ENCODE data around the gene PDZD4.

The PDZD4 gene

GRCh38 chrX:153805436-153805835, 24.9 kb downstream of the PDZD4 start:
- DNase-seq, result no peak

DNA sequence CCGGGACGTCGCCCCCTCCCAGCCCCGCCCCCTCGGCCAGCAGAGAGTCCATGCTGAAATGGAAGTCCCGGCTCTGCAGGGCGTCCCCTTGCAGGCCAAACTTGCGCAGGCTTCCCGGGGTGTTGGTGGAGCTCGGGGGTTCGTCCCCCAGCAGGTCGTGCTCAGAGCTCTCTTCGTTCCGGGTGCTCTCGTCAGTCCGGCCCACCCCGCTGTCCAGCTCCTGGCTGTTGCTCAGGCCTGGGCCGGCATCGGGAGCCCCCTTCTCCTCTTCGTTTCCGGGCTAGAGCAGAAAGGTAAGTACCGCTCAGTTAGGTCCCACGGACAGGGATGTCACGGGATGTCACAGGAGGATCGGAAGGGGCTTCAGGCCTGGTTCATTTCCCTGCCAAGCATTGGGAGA, 25.7 kb downstream of the PDZD4 start:
- DNase-seq, result no peak

- no peak for DNase-seq
These were observed 26.2 kb downstream of the PDZD4 start for GRCh38 chrX:153804100-153804595.

GRCh38 chrX:153803211-153804099, 26.9 kb downstream of the PDZD4 start:
- DNase-seq, result no peak

DNA sequence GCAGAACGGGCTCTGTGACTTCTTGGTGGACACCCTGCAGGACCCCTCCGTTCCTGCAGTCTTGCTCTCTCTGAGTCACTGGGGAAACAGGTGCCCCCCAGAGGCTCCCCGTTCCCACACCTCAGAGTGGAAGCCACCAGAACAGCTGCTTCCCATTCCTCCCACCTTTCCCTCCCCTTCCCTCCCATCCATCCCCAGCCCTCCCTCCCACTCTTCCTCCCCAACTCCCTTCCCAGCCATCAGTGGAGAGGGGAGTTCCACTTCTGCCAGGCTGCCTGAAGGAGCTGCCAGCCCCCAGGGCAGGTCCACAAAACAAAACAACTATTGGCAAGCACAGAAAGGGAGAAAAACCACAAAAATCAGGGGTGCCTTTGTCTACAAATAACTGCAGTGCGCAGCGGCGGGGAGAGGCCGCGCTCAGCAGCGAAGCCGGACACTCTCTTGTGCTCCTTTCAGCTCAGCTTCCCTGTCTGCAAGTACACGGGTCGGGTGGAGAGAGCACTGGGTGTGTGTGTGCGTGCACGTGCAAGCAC, 27.8 kb downstream of the PDZD4 start:
- DNase-seq, result no peak

GRCh38 chrX:153801669-153802068, 28.7 kb downstream of the PDZD4 start:
- no peak for DNase-seq

GRCh38 chrX:153800746-153801145, 29.6 kb downstream of the PDZD4 start:
- no peak for DNase-seq

- no peak for DNase-seq
These were observed 30.1 kb downstream of the PDZD4 start for GRCh38 chrX:153800177-153800722.

DNA sequence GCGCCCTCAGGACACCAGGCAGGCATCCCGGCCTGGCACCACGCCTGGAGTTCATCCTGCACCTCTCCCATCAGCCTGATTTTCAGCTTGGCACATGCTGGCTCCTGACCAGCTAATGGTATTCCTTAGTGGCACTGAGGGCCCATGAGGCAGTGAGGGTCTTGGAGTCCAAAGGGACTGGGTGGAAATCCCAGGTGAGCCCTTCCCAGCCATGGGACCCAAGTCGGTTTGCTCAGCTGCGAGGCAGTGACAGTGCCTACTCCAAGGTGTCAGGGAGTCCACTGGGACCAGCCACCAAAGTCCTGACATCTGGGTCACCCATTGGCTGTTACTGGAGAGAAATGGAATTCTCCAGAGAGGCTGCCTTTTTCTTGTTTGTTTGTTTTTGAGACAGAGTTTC, 31.0 kb downstream of the PDZD4 start:
- no peak for DNase-seq

DNA sequence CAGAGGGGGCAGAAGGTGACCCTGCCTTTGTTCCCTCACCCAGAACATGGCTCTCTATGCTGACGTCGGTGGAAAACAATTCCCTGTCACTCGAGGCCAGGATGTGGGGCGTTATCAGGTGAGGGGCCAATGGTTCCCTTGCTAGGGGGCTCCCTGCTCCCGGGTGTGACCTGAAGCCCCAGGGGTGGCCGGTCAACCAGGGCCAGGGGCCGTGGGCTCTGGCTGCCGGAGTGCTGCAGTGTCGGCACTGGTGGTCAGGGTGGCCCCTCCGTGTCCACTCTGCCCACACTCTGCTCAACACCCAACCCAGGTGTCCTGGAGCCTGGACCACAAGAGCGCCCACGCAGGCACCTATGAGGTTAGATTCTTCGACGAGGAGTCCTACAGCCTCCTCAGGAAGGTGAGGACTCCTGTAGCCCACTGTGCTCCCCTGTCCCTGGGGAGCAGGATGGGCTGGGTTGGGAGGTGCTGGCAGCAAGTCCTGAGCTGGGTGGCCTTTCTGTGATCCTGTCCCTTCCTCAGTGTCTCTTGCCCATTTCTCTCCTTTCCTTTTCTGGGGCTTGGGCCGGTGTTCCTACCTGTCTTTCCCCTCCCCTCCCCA, 32.8 kb downstream of the PDZD4 start:
- no peak for DNase-seq

- DNase-seq, result no peak
These were observed 35.2 kb downstream of the PDZD4 start for GRCh38 chrX:153794897-153795816.

- DNase-seq, result peak; percentile 93
These were observed 36.1 kb downstream of the PDZD4 start, which contains the start of the genes IDH3G and SSR4 for GRCh38 chrX:153794018-153794896. TSS of gene IDH3G (minus strand) at chrX:153794375. CDS start at chrX:153794326, 49 bp downstream. TSS of gene SSR4 (plus strand) at chrX:153794668. CDS start at chrX:153794688, 20 bp downstream.

GRCh38 chrX:153793291-153793690, 37.1 kb downstream of the PDZD4 start:
- no peak for DNase-seq

DNA sequence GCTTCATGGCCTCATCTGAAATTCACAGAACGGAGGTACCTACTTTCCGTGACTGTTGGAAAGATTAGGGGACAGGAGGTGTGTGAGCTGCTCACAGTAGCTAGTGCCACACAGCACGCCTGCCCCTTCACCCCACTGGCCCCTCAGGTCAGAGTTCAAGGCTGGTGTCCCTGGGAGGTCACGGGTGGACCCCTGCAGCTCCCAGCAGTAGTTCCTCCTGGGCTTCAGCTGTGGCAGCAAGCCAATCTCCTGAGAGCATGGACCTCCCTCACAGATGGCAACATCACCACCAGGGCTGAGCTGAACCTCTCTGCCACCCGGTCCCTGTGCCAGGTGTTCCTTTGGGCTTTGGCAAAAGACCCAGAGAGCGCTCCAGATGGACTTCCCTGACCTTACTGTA, 38.0 kb downstream of the PDZD4 start:
- no peak for DNase-seq

DNA sequence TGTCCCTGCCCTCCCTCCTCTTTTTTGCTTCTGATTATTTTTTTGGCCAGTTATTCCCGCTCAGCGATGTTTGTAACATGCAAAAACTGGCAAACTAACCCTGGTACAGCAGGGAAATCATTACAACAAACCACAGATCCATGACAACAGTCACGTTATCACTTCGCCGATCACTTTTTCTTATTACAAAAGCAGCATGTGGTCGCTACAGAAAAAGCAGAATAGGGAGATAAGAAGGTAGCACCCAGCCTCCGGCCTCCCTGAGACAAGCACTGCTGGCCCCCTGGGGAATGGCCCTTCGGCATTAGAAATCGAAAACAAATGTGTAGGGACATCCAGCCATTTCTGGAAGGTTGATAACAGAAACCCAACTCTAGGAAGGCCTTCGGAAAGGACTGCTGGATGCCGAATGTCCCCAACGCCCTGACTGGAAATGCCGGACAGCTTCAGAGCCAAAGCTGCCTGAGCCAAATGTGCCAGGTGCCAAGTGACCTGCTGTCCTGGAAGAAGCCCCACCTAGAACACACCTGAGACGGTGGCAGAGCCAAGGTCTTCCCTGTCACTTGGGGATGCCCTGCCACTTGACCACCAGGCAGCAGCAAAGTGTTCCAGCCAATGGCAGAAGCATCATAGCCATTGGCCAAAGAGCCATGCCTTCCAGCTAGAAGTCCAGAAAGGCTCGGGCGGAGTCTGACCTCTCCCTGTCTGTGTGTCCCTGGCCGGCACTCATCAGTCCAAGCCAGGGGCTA, 39.1 kb downstream of the PDZD4 start:
- DNase-seq, result no peak

DNA sequence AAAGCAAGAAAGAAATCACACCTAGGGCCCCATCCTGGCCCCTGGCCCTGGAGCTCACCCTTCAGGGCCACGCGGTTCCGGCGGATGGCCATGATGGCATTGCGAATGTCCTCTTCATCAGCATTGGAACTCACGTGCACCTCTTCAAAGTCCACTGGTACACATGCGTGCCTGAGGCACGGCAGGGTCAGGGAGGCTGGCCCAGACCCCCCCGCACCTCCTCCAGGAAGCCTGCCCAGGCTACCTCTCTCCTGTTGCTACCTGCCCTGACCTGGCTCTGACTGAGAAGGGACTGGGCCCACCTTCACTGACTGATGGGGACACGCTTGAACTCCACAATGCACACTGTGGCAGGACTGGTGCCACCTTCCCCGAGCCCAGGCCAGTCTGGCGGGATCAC, 40.7 kb downstream of the PDZD4 start:
- DNase-seq, result no peak

DNA sequence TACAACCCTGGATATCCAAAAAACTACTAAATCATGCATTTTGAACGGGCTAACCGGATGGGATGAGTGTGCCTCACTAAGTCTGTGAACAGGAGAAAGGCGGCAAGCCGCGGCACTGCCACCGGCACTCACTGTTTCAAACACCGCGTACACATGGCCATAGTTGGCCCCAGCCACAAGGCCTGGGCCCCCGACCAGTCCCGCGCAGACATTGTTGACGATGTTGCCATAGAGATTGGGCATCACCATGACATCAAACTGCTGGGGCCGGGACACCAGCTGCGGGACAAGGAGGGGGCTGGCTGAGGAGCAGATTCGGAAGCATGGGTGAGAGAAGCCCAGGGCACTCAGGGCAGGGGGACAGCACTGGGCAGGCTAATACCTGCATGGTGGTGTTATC, 43.7 kb downstream of the PDZD4 start:
- no peak for DNase-seq

GRCh38 chrX:153784325-153784967, 45.9 kb downstream of the PDZD4 start:
- DNase-seq, result no peak

DNA sequence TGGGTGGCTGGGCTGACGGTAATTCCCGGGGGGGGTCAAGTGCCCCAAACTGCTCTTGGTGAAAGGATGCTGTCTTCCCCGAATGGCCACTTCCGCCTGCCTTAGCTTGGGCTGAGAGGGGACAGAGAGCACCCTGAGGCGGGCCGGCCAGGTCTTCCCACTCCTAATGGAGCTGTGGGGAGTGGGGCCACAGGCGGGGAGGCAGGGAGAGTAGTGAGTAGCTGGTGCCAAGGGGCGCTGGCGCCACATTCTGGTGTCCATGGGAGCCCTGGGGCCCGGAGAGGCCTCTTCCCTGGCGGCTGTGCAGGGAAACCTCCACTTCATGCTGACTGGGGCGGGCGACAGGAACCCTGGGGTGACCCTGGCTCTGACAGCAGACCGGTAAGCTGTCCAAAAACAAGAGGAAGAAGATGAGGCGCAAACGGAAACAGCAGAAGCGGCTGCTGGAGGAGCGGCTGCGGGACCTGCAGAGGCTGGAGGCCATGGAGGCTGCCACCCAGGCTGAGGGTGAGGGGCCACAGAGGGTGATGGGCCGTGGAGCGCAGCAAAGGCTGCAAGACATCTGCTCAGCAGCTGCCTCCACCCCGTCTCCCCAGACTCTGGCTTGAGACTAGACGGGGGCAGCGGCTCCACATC, 46.8 kb downstream of the PDZD4 start:
- no peak for DNase-seq

DNA sequence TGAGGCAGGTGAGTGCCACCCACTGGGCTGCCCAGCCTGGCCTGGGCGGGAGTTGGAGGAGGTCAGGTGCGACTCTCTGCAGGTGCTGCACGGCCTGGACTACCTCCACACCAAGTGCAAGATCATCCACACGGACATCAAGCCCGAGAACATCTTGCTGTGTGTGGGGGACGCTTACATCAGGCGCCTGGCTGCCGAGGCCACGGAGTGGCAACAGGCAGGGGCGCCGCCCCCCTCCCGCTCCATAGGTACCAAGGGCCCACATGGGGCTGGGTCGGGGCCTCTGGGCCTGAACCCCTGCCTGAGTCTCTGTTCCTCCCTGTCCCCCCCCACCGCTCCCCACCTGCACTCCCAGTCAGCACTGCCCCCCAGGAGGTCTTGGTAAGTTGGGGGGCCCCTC, 47.5 kb downstream of the PDZD4 start:
- no peak for DNase-seq
